Measurements from ENCODE around the gene SLC35B1. TPM values are rescaled to one million over a fixed set of nuclear protein-coding genes. Genes with fewer than 3 reads are reported as not detected.

Gene SLC35B1
- total RNA-seq, 1 experiment from 2014 or later: 84.6 TPM

DNA sequence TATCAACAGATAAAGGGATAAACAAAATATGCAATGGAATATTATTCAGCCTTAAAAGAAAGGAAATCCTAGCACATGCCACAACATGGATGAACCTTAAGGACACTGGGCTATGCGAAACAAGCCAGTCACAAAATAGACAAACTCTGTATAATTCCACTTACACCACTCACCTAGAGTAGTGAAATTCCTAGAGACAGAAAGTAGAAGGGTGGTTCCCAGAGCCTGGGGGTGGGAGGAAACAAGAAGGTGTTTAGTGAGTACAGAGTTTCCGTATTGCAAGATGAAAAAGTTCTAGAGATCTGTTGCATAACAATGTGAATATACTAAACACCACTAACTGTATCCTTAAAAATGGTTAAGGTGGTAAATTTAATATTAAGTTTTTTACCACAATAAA lies 39.9 kb downstream of the SLC35B1 start:
- H3K27me3 ChIP-seq (ENCODE audit: control insufficient read depth, insufficient read depth, low read length): no peaks in the 10 kb centered on the region
- H3K36me3 ChIP-seq (ENCODE audit: control insufficient read depth, insufficient read depth, low read length): no peaks in the 10 kb centered on the region
- no peak for ATAC-seq
- no peak overlapping the region for H3K27ac ChIP-seq (ENCODE audit: low read length)
- ChIA-PET POLR2A (no interaction called here), CTCF (no interaction called here)
- intact Hi-C loops (cut with micrococcal nuclease; ENCODE audit: unreplicated experiment): no loop called here
- no peaks in the 10 kb centered on the region for H3K4me1 ChIP-seq (ENCODE audit: control insufficient read depth, insufficient read depth, low read length)
- DNase-seq (ENCODE audit: low read depth, low spot score): no peak
- in situ Hi-C loops (cut with HindIII; ENCODE audit: low pct_unique_long_range_greater_than_20kb, low sequenced_read_pairs): no loop called here
- no peak overlapping the region for H3K4me3 ChIP-seq (ENCODE audit: low read depth in 2 of 2, low read length in 2 of 2)
- no TSS peak for BruUV-seq (replicated peaks)
- no peak for TF ChIP-seq TCF7L2 (IDR thresholded peaks at IDR 0.05; ENCODE audit: low read depth, low read length)
- TF ChIP-seq, protein P1, sequence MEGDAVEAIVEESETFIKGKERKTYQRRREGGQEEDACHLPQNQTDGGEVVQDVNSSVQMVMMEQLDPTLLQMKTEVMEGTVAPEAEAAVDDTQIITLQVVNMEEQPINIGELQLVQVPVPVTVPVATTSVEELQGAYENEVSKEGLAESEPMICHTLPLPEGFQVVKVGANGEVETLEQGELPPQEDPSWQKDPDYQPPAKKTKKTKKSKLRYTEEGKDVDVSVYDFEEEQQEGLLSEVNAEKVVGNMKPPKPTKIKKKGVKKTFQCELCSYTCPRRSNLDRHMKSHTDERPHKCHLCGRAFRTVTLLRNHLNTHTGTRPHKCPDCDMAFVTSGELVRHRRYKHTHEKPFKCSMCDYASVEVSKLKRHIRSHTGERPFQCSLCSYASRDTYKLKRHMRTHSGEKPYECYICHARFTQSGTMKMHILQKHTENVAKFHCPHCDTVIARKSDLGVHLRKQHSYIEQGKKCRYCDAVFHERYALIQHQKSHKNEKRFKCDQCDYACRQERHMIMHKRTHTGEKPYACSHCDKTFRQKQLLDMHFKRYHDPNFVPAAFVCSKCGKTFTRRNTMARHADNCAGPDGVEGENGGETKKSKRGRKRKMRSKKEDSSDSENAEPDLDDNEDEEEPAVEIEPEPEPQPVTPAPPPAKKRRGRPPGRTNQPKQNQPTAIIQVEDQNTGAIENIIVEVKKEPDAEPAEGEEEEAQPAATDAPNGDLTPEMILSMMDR (IDR thresholded peaks at IDR 0.05): no peak
- no peaks in the 10 kb centered on the region for H3K9me3 ChIP-seq (ENCODE audit: control insufficient read depth, insufficient read depth, low read depth, low read length)

DNA sequence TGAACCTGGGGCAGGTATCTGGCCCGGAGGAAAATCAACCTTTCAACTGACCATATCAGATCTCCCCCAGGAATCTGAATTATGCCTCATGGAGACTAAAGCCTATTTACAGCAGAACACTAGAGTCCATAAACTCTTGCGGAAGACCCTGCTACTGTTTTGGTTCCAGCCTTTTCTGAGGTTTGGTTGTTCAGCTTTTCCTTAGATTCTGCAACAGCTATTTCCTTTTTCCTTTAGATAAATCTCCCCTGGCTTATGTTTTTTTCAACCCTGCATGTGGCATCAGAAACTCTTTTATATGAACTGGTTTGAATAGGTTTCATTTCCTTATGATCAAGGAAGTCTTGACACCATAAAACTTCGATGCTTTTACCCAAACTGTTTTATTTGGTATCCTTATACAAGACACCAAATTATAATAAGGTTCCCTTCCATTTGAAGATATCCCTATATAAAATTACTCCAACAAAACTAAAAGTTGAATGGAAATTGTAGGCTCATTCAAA lies 43.0 kb downstream of the SLC35B1 start:
- POLR2A ChIA-PET: no interaction called here
- no peak for TF ChIP-seq TCF7L2 (IDR thresholded peaks at IDR 0.05; ENCODE audit: low read depth, low read length)
- TF ChIP-seq SIN3A (IDR thresholded peaks at IDR 0.05; ENCODE audit: borderline replicate concordance, insufficient read depth, low read depth, low read length): no peak
- TF ChIP-seq, protein P2, sequence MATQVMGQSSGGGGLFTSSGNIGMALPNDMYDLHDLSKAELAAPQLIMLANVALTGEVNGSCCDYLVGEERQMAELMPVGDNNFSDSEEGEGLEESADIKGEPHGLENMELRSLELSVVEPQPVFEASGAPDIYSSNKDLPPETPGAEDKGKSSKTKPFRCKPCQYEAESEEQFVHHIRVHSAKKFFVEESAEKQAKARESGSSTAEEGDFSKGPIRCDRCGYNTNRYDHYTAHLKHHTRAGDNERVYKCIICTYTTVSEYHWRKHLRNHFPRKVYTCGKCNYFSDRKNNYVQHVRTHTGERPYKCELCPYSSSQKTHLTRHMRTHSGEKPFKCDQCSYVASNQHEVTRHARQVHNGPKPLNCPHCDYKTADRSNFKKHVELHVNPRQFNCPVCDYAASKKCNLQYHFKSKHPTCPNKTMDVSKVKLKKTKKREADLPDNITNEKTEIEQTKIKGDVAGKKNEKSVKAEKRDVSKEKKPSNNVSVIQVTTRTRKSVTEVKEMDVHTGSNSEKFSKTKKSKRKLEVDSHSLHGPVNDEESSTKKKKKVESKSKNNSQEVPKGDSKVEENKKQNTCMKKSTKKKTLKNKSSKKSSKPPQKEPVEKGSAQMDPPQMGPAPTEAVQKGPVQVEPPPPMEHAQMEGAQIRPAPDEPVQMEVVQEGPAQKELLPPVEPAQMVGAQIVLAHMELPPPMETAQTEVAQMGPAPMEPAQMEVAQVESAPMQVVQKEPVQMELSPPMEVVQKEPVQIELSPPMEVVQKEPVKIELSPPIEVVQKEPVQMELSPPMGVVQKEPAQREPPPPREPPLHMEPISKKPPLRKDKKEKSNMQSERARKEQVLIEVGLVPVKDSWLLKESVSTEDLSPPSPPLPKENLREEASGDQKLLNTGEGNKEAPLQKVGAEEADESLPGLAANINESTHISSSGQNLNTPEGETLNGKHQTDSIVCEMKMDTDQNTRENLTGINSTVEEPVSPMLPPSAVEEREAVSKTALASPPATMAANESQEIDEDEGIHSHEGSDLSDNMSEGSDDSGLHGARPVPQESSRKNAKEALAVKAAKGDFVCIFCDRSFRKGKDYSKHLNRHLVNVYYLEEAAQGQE (IDR thresholded peaks at IDR 0.05; ENCODE audit: insufficient read depth in 1 of 2, low read depth in 2 of 2, low read length in 1 of 2): no peak
- TF ChIP-seq POLR2AphosphoS5 (IDR thresholded peaks at IDR 0.05; ENCODE audit: low read depth, low read length): no peak
- TF ChIP-seq, protein P1 (IDR thresholded peaks at IDR 0.05): no peak
- BruUV-seq (replicated peaks): no TSS peak
- no peaks in the 10 kb centered on the region for H3K27me3 ChIP-seq (ENCODE audit: control insufficient read depth, insufficient read depth, low read length)
- DNase-seq (ENCODE audit: low read depth, low spot score) (no peak), ATAC-seq (no peak)
- no peaks in the 10 kb centered on the region for H3K9me3 ChIP-seq (ENCODE audit: control insufficient read depth, insufficient read depth, low read depth, low read length)
- in situ Hi-C loops (cut with HindIII; ENCODE audit: low pct_unique_long_range_greater_than_20kb, low sequenced_read_pairs) (no loop called here), intact Hi-C loops (cut with micrococcal nuclease; ENCODE audit: unreplicated experiment) (no loop called here)
- H3K4me1 ChIP-seq (ENCODE audit: control insufficient read depth, insufficient read depth, low read length): no peaks in the 10 kb centered on the region
- H3K4me3 ChIP-seq (ENCODE audit: low read depth in 2 of 2, low read length in 2 of 2): no peak overlapping the region
- no peaks in the 10 kb centered on the region for H3K36me3 ChIP-seq (ENCODE audit: control insufficient read depth, insufficient read depth, low read length)
- CTCF ChIA-PET: interaction anchor here (0.6 kb wide), 1 partner anchor 101 kb away, joined by 4 read pairs; no protein-coding TSS in a partner anchor
- no peak overlapping the region for H3K27ac ChIP-seq (ENCODE audit: low read length)

All from Panc1 (cell line).